GM18951 (cell line): ENCODE results near the gene HSD3B7.
A peak's percentile ranks its signal among the peaks of the same experiment; 100 is the strongest.

Experiments
- POLR2A ChIP-seq: IDR thresholded peaks from 4 replicates; pipeline ENCODE4 v1.6.1; 2011; ENCODE audit warnings: mild to moderate bottlenecking; ENCODE audit not compliant: insufficient read length, insufficient read depth; ENCODE audit errors: extremely low read depth
- in situ Hi-C: fragments of 300-500 bp; cut with MboI; formaldehyde crosslinking; loops from one replicate; pipeline ENCODE4 v1.12.0; 2022; ENCODE audit warnings: low sequenced_read_pairs, mixed read lengths, inconsistent platforms; ENCODE audit not compliant: unreplicated experiment

The HSD3B7 gene

GRCh38 chr16:30992276-30992780 is 7.3 kb downstream of the HSD3B7 start:
- in situ Hi-C loops = loop anchor here (25.0 kb wide), 2 partner anchors 445 to 870 kb away; partner anchors contain the start of genes COX6A2, ZNF267 and ZNF843
- TF ChIP-seq POLR2A = no peak

GRCh38 chr16:30992931-30993816 is 8.2 kb downstream of the HSD3B7 start:
- TF ChIP-seq POLR2A = no peak
- in situ Hi-C loops = loop anchor here (25.0 kb wide), 2 partner anchors 444 to 869 kb away; partner anchors contain the start of genes COX6A2, ZNF267 and ZNF843

- no peak for TF ChIP-seq POLR2A
- in situ Hi-C loops = loop anchor here (25.0 kb wide), 2 partner anchors 441 to 866 kb away; partner anchors contain the start of genes COX6A2, ZNF267 and ZNF843
These were observed 10.9 kb downstream of the HSD3B7 start for GRCh38 chr16:30995927-30996323.

GRCh38 chr16:30996324-30996984 is 11.4 kb downstream of the HSD3B7 start:
- in situ Hi-C loops = loop anchor here (25.0 kb wide), 2 partner anchors 441 to 866 kb away; partner anchors contain the start of genes COX6A2, ZNF267 and ZNF843
- no peak for TF ChIP-seq POLR2A

- in situ Hi-C loops = loop anchor here (25.0 kb wide), 2 partner anchors 440 to 865 kb away; partner anchors contain the start of genes COX6A2, ZNF267 and ZNF843
- TF ChIP-seq POLR2A = peak; percentile 70
These were observed 12.1 kb downstream of the HSD3B7 start for GRCh38 chr16:30996985-30997724.

- no peak for TF ChIP-seq POLR2A
- in situ Hi-C loops = loop anchor here (25.0 kb wide), 2 partner anchors 439 to 864 kb away; partner anchors contain the start of genes COX6A2, ZNF267 and ZNF843
These were observed 13.0 kb downstream of the HSD3B7 start for GRCh38 chr16:30997725-30998711.

GRCh38 chr16:30998852-30999761 is 14.1 kb downstream of the HSD3B7 start:
- in situ Hi-C loops = loop anchor here (25.0 kb wide), 2 partner anchors 438 to 863 kb away; partner anchors contain the start of genes COX6A2, ZNF267 and ZNF843
- TF ChIP-seq POLR2A = no peak

GRCh38 chr16:31000671-31001382 is 15.8 kb downstream of the HSD3B7 start:
- TF ChIP-seq POLR2A = no peak
- in situ Hi-C loops = no loop called here

GRCh38 chr16:31001507-31002249 is 16.7 kb downstream of the HSD3B7 start:
- TF ChIP-seq POLR2A = no peak
- in situ Hi-C loops = no loop called here
